Neural cell (in vitro differentiated cells): ENCODE results near the gene PTPRT. TPM values are rescaled to one million over a fixed set of nuclear protein-coding genes. Genes with fewer than 3 reads are reported as not detected.

ENCODE experiments used
- H2AFZ ChIP-seq: fragments of 200-600, 300-800 bp; sonication (generic), shearing (Covaris generic); 2 replicates; pipeline ENCODE4 v1.6.0; 2014; ENCODE audit warnings: low read depth, mild to moderate bottlenecking, antibody characterized with exemption, low read length, moderate library complexity
- H3F3A ChIP-seq: fragments of 200-600 bp; shearing (Covaris generic); 2 replicates; pipeline ENCODE4 v1.6.1; 2016; ENCODE audit warnings: mild to moderate bottlenecking, moderate library complexity, mixed read lengths, antibody characterized with exemption, low read length; ENCODE audit not compliant: insufficient read depth, poor library complexity, severe bottlenecking
- H3K27ac ChIP-seq: fragments of 200-600, 300-800 bp; sonication (generic), shearing (Covaris generic); 2 replicates; pipeline ENCODE4 v1.5.1; 2014; ENCODE audit warnings: mild to moderate bottlenecking, low read length, moderate library complexity
- H3K27me3 ChIP-seq: fragments of 300-800, 200-600 bp; sonication (generic), shearing (Covaris generic); 2 replicates; pipeline ENCODE4 v1.6.0; 2014; ENCODE audit warnings: mild to moderate bottlenecking, low read depth, low read length, moderate library complexity; ENCODE audit not compliant: insufficient read depth
- H3K36me3 ChIP-seq: fragments of 300-800, 200-600 bp; sonication (generic), shearing (Covaris generic); 2 replicates; pipeline ENCODE4 v1.5.1; 2014; ENCODE audit warnings: mild to moderate bottlenecking, antibody characterized with exemption, low read length, moderate library complexity; ENCODE audit not compliant: insufficient read depth
- H3K4me2 ChIP-seq: fragments of 300-800, 200-600 bp; sonication (generic), shearing (Covaris generic); 2 replicates; pipeline ENCODE4 v1.6.0; 2014; ENCODE audit warnings: mild to moderate bottlenecking, low read length
- H3K4me3 ChIP-seq: fragments of 300-800, 200-600 bp; sonication (generic), shearing (Covaris generic); 2 replicates; pipeline ENCODE4 v1.5.1; 2014; ENCODE audit warnings: mild to moderate bottlenecking, low read length, moderate library complexity
- H3K79me2 ChIP-seq: fragments of 200-600 bp; shearing (Covaris generic); replicated peaks from 2 replicates; pipeline ENCODE4 v1.6.0; 2014; ENCODE audit warnings: mild to moderate bottlenecking, low read length, moderate library complexity; ENCODE audit not compliant: insufficient read depth
- H3K9ac ChIP-seq: fragments of 300-800, 200-600 bp; sonication (generic), shearing (Covaris generic); 2 replicates; pipeline ENCODE4 v1.6.1; 2016; ENCODE audit warnings: mild to moderate bottlenecking, low read length, mixed read lengths
- H3K9me2 ChIP-seq: fragments of 200-600 bp; shearing (Covaris generic); 2 replicates; pipeline ENCODE4 v1.6.1; 2016; ENCODE audit warnings: mild to moderate bottlenecking, low read length, mixed read lengths; ENCODE audit not compliant: insufficient read depth
- H3K9me3 ChIP-seq: fragments of 200-600, 300-800 bp; sonication (generic), shearing (Covaris generic); 2 replicates; pipeline ENCODE4 v1.6.1; 2016; ENCODE audit warnings: mild to moderate bottlenecking, mixed run types, low read length, moderate library complexity, mixed read lengths
- H4K20me1 ChIP-seq: fragments of 200-600 bp; shearing (Covaris generic); 2 replicates; pipeline ENCODE4 v1.6.1; 2016; ENCODE audit warnings: mild to moderate bottlenecking, mixed run types; ENCODE audit not compliant: insufficient read depth
- CTCF ChIP-seq: fragments of 450-650 bp; IDR thresholded peaks from 2 replicates; pipeline ENCODE4 v1.5.1; 2014; ENCODE audit warnings: antibody characterized with exemption, mild to moderate bottlenecking, moderate library complexity; ENCODE audit not compliant: poor library complexity, severe bottlenecking
- EP300 ChIP-seq: fragments of 450-650 bp; conservative IDR thresholded peaks from 2 replicates; pipeline ENCODE4 v1.6.1; 2014; ENCODE audit warnings: antibody characterized with exemption, mild to moderate bottlenecking, moderate library complexity; ENCODE audit not compliant: poor library complexity, severe bottlenecking
- EZH2 ChIP-seq: fragments of 200-600, 300-800 bp; shearing (Covaris generic), sonication (generic); IDR thresholded peaks from 2 replicates; pipeline ENCODE4 v1.6.1; 2014; ENCODE audit warnings: antibody characterized with exemption, low read length, borderline replicate concordance, mild to moderate bottlenecking; ENCODE audit not compliant: insufficient read depth, poor library complexity, severe bottlenecking
- MXI1 ChIP-seq: fragments of 450-650 bp; conservative IDR thresholded peaks from 2 replicates; pipeline ENCODE4 v1.6.1; 2014; ENCODE audit warnings: antibody characterized with exemption, mild to moderate bottlenecking; ENCODE audit not compliant: poor library complexity, severe bottlenecking
- POLR2AphosphoS5 ChIP-seq: IDR thresholded peaks from 2 replicates; pipeline ENCODE4 v1.6.1; 2012
- RAD21 ChIP-seq: fragments of 450-650 bp; conservative IDR thresholded peaks from 2 replicates; pipeline ENCODE4 v1.6.1; 2014; ENCODE audit warnings: antibody characterized with exemption, mild to moderate bottlenecking, moderate library complexity
- SMC3 ChIP-seq: fragments of 450-650 bp; conservative IDR thresholded peaks from 2 replicates; pipeline ENCODE4 v1.6.1; 2014; ENCODE audit warnings: antibody characterized with exemption, mild to moderate bottlenecking, moderate library complexity; ENCODE audit not compliant: poor library complexity
- TAF1 ChIP-seq: IDR thresholded peaks from 2 replicates; pipeline ENCODE4 v1.6.1; 2012; ENCODE audit warnings: low read depth
- polyA plus RNA-seq: library from polyadenylated mRNA; depleted of rRNA; stranded (reverse); fragments of >200 nt; gene quantifications from 2 replicates; pipeline ENCODE4 v1.2.3, GENCODE V29; 2014
- TF ChIP-seq, protein P1 (sequence below): IDR thresholded peaks from 2 replicates; pipeline ENCODE4 v1.6.1; 2012; ENCODE audit warnings: borderline replicate concordance

The PTPRT gene
- polyA plus RNA-seq, 1 donor from 2014 or later: 9.2 TPM

DNA sequence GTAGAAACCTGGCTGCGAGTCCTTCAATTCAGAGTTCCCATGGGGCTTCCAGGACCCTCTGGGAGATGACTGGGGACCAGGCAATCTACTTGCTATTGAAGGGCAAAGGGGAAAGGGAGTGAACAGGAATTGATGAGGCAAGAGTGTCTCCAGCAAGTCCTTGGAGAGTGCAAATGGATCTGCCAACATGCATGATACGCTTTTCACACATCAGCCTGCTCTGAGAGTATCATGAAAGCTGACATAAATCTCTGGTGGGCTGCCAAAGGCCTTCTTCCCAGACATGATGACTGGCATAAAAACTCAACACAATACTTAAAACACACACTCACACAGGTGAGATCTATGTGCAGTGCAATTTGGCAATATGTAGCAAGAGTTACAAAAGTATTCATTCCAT, 759.1 kb downstream of the PTPRT start:
- H3K4me3 ChIP-seq: no peak overlapping the region
- no peak overlapping the region for H2AFZ ChIP-seq
- TF ChIP-seq TAF1: no peak
- TF ChIP-seq CTCF: no peak
- peak; percentile 32 for TF ChIP-seq POLR2AphosphoS5
- TF ChIP-seq EZH2: no peak
- TF ChIP-seq, protein P1, sequence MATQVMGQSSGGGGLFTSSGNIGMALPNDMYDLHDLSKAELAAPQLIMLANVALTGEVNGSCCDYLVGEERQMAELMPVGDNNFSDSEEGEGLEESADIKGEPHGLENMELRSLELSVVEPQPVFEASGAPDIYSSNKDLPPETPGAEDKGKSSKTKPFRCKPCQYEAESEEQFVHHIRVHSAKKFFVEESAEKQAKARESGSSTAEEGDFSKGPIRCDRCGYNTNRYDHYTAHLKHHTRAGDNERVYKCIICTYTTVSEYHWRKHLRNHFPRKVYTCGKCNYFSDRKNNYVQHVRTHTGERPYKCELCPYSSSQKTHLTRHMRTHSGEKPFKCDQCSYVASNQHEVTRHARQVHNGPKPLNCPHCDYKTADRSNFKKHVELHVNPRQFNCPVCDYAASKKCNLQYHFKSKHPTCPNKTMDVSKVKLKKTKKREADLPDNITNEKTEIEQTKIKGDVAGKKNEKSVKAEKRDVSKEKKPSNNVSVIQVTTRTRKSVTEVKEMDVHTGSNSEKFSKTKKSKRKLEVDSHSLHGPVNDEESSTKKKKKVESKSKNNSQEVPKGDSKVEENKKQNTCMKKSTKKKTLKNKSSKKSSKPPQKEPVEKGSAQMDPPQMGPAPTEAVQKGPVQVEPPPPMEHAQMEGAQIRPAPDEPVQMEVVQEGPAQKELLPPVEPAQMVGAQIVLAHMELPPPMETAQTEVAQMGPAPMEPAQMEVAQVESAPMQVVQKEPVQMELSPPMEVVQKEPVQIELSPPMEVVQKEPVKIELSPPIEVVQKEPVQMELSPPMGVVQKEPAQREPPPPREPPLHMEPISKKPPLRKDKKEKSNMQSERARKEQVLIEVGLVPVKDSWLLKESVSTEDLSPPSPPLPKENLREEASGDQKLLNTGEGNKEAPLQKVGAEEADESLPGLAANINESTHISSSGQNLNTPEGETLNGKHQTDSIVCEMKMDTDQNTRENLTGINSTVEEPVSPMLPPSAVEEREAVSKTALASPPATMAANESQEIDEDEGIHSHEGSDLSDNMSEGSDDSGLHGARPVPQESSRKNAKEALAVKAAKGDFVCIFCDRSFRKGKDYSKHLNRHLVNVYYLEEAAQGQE: no peak
- peak; percentile 70 for TF ChIP-seq EP300
- no peak for TF ChIP-seq MXI1
- TF ChIP-seq RAD21: no peak
- TF ChIP-seq SMC3: no peak
- no peaks in the 10 kb centered on the region for H3K9me3 ChIP-seq
- H3K27ac ChIP-seq: no peak overlapping the region
- no peaks in the 10 kb centered on the region for H3K9me2 ChIP-seq
- no peaks in the 10 kb centered on the region for H3K79me2 ChIP-seq
- H3F3A ChIP-seq: no peaks in the 10 kb centered on the region
- H3K9ac ChIP-seq: no peak overlapping the region
- no peaks in the 10 kb centered on the region for H3K36me3 ChIP-seq
- H3K4me2 ChIP-seq: no peak overlapping the region
- H4K20me1 ChIP-seq: no peaks in the 10 kb centered on the region
- no peaks in the 10 kb centered on the region for H3K27me3 ChIP-seq

- TF ChIP-seq, protein P1: no peak
- no peak for TF ChIP-seq TAF1
- TF ChIP-seq MXI1: no peak
- TF ChIP-seq POLR2AphosphoS5: no peak
- no peak for TF ChIP-seq RAD21
- TF ChIP-seq EZH2: no peak
- no peak for TF ChIP-seq SMC3
- Histone ChIP-seq H3F3A (no peaks in the 10 kb centered on the region), H4K20me1 (no peaks in the 10 kb centered on the region), H3K4me3 (no peak overlapping the region), H3K27me3 (no peaks in the 10 kb centered on the region), H3K9me2 (no peaks in the 10 kb centered on the region), H3K36me3 (no peaks in the 10 kb centered on the region), H3K79me2 (no peaks in the 10 kb centered on the region), H3K4me2 (no peak overlapping the region), H2AFZ (no peak overlapping the region), H3K9ac (no peak overlapping the region), H3K9me3 (no peaks in the 10 kb centered on the region), H3K27ac (no peak overlapping the region)
Measured at GRCh38 chr20:42429761-42430458, 759.8 kb downstream of the PTPRT start.
